Naive thymus-derived CD8-positive, alpha-beta T cell (primary cell): Measurements from ENCODE around the gene IFI27L2. TPM values are rescaled to one million over a fixed set of nuclear protein-coding genes. Genes with fewer than 3 reads are reported as not detected.
A peak's percentile ranks its signal among the peaks of the same experiment; 100 is the strongest.
"Not testable (repeated sequence)": the region's sequence is repeated elsewhere in the genome, so short reads cannot be mapped to it uniquely, and the experiment has no call there.

Source experiments
- ATAC-seq, 2 donors: fragments of 150-1000 bp; cut with Tn5 transposase in 1 of 2; sonication (Bioruptor Pico), chemical (Tn5 transposase) in 1 of 2; 1 replicate in 1 of 2; 2 replicates in 1 of 2; pipeline ENCODE4 v1.10.0; 2021; ENCODE audit warnings: mild to moderate bottlenecking in 2 of 2, moderate library complexity in 2 of 2
- POLR2A ChIA-PET: fragments of 350-600 bp; sonication (Branson Sonifier 250); formaldehyde crosslinking; loops from one replicate; lab custom pipeline; 2021; ENCODE audit warnings: antibody characterized with exemption; lab: Charles Lee
- DNase-seq, 10 donors: peaks; one replicate each; pipeline versions ENCODE4 v3.0.0 to v3.0.0-alpha.2; 2020 to 2022
- H3K27ac Mint-ChIP-seq, 10 donors: one replicate each; pipeline ENCODE4 v1.8.0; 2020 to 2022; ENCODE audit warnings: mild to moderate bottlenecking in 10 of 10, mixed read lengths in 10 of 10, moderate library complexity in 4 of 10, inconsistent platforms in 1 of 10
- H3K27me3 Mint-ChIP-seq, 5 donors: one replicate each; pipeline ENCODE4 v1.8.0; 2021 to 2022; ENCODE audit warnings: mixed read lengths in 5 of 5
- H3K36me3 Mint-ChIP-seq, 3 donors: one replicate each; pipeline ENCODE4 v1.8.0; 2020 to 2022; ENCODE audit warnings: mixed read lengths in 3 of 3, mild to moderate bottlenecking in 2 of 3, inconsistent platforms in 1 of 3
- H3K4me1 Mint-ChIP-seq, 4 donors: one replicate each; pipeline ENCODE4 v1.8.0; 2021 to 2022; ENCODE audit warnings: mixed read lengths in 4 of 4
- H3K4me3 Mint-ChIP-seq, 10 donors: one replicate each; pipeline ENCODE4 v1.8.0; 2020 to 2022; ENCODE audit warnings: mild to moderate bottlenecking in 10 of 10, mixed read lengths in 10 of 10, moderate library complexity in 6 of 10, inconsistent platforms in 1 of 10
- H3K9me3 Mint-ChIP-seq, 9 donors: one replicate each; pipeline ENCODE4 v1.8.0; 2020 to 2022; ENCODE audit warnings: mixed read lengths in 9 of 9, mild to moderate bottlenecking in 3 of 9, inconsistent platforms in 1 of 9, moderate library complexity in 1 of 9
- polyA plus RNA-seq, 3 donors: library from polyadenylated mRNA; unstranded; fragments of 300-500 nt; fragmentation: Illumina TruSeq; gene quantifications; one replicate each; pipeline ENCODE4 v1.2.3, GENCODE V29; 2021
- total RNA-seq, 8 experiments: library from RNA in 2 of 8; stranded (reverse) in 2 of 8; gene quantifications; one replicate each; pipeline ENCODE4 v1.2.3 and lab custom pipeline; 2021 to 2026

The IFI27L2 gene
- total and polyA plus RNA-seq, 5 experiments from 2014 or later = 27.5 to 86.5 (median 59.3) TPM

DNA sequence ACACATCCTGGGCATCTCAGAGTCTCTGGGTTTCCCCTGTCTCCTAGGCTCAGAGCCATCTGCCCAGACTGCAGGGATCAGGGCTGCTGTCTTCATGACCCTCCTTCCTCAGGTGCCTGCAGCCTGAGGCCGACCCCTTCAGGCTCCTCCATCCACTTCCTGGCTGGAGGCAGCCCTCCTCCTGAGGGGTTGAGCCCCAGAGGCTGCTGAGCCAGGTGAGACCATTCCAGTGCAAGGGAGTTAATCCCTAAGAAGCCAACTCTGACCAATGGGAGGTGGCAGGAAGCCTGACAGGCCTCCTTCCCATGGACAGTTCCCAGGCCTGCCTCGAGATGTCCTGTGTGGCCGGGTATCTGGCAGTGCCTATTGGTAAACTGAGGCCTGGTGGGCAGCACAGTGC lies 36.3 kb upstream of the IFI27L2 start:
- H3K4me1 Mint-ChIP-seq = peaks cover 8 to 18% (median 17%) of the 10 kb centered on the region in 4 donors
- H3K27me3 Mint-ChIP-seq = peaks cover 0 to 9% (median 3%) of the 10 kb centered on the region in 5 donors
- H3K36me3 Mint-ChIP-seq = no peaks in the 10 kb centered on the region
- DNase-seq (no peak), ATAC-seq (no peak)
- no peak overlapping the region for H3K27ac Mint-ChIP-seq
- H3K4me3 Mint-ChIP-seq = no peak overlapping the region
- no peaks in the 10 kb centered on the region for H3K9me3 Mint-ChIP-seq
- POLR2A ChIA-PET = interaction anchor here (0.6 kb wide), 1 partner anchor 36 kb away, joined by 3 read pairs; no protein-coding TSS in a partner anchor

DNA sequence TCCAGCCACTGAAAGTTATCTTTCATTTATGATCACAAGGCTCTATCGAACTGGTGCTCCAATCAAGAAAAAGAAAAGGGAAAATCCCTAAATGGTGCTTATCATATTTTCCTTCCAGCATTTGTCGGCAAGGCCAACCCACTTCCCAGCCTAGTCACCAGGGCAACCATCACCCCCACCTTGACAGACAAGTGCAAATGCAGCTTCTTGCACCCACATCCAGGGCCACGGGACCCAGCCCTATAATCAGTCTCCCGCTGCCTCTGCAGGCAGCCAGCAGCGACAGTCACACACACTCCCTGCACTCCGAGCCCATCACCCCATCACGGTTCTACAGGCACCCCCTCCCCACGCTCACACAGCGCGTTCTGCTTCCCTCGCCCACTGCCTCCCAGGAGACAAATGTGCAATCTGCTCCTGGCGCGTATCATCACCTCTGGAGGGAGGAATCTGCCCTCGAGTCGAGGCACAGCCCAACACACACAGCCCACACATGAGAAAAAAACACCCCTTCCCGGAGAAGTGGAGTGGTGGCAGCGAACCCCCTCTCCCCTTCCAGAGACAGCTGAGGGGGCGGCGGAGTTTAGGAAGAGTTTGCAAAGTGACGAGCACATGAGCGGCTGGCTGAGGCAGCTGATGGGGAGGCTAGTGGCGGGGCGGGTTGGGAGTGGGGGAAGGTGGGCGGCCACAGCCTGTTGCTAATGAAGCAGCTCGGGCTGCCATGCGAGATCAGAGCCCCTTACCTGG lies 35.5 kb upstream of the IFI27L2 start:
- Mint-ChIP-seq H3K27ac (peak overlapping the region in 2 of 10 donors; percentile 12 to 20), H3K4me3 (no peak overlapping the region), H3K36me3 (no peaks in the 10 kb centered on the region), H3K4me1 (peaks cover 9 to 26% (median 25%) of the 10 kb centered on the region in 4 donors), H3K27me3 (peaks cover 0 to 9% (median 3%) of the 10 kb centered on the region in 5 donors), H3K9me3 (no peaks in the 10 kb centered on the region)
- no peak for DNase-seq
- ATAC-seq = no peak
- POLR2A ChIA-PET = interaction anchor here (0.5 to 0.6 kb wide), 2 partner anchors 14 to 35 kb away, joined by 3 read pairs; no protein-coding TSS in a partner anchor

DNA sequence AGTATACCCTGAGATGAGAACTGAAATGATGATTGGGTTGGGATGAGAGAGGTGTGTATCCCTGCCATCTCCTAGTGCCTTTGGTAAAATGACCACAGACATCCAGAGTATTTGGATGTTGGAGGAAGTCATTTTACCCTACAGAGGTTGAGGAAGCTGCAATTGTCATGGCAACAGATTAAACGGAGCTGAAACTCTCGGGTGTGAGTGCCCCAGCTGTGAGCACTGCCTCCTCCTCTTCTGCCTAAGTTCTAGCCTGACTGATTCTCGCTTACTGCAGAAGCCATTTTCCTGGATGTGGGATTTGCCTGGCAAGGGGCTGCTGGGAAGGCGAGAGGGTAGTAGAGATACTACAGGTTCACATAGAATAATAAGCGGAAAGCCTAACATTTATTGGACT lies 34.4 kb upstream of the IFI27L2 start:
- H3K36me3 Mint-ChIP-seq = no peaks in the 10 kb centered on the region
- peaks cover 0 to 9% (median 3%) of the 10 kb centered on the region in 5 donors for H3K27me3 Mint-ChIP-seq
- POLR2A ChIA-PET = no interaction called here
- no peaks in the 10 kb centered on the region for H3K9me3 Mint-ChIP-seq
- H3K4me1 Mint-ChIP-seq = peaks cover 9 to 34% (median 30%) of the 10 kb centered on the region in 4 donors
- no peak overlapping the region for H3K4me3 Mint-ChIP-seq
- no peak overlapping the region for H3K27ac Mint-ChIP-seq
- DNase-seq (no peak), ATAC-seq (no peak)

DNA sequence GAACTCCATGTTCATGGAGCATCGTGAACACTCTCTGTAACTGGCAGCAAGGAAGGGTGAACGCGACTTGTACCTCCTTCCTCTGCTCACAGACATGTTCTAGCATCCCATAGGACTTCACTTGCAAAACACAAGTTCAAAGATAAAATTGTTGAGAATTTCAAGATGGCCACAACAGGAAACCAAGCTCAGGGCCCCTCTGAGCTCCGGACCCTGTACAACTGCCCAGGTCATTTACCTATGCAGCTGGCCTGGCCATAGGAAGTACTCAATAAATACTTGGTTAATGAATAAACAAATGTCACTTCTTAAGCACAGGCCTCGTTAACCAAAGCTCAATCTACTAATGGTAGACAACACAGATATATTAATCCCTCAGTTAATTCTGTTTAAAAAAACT lies 33.1 kb upstream of the IFI27L2 start:
- no peak for DNase-seq
- H3K27ac Mint-ChIP-seq = peak overlapping the region in 3 of 10 donors; percentile 54 to 79 (median 59)
- H3K27me3 Mint-ChIP-seq = peaks cover 0 to 9% (median 3%) of the 10 kb centered on the region in 5 donors
- ATAC-seq = no peak
- H3K9me3 Mint-ChIP-seq = no peaks in the 10 kb centered on the region
- peaks cover 17 to 48% (median 44%) of the 10 kb centered on the region in 4 donors for H3K4me1 Mint-ChIP-seq
- no peaks in the 10 kb centered on the region for H3K36me3 Mint-ChIP-seq
- POLR2A ChIA-PET = interaction anchor here (1.0 kb wide), 1 partner anchor 11 kb away, joined by 3 read pairs; no protein-coding TSS in a partner anchor
- H3K4me3 Mint-ChIP-seq = no peak overlapping the region

DNA sequence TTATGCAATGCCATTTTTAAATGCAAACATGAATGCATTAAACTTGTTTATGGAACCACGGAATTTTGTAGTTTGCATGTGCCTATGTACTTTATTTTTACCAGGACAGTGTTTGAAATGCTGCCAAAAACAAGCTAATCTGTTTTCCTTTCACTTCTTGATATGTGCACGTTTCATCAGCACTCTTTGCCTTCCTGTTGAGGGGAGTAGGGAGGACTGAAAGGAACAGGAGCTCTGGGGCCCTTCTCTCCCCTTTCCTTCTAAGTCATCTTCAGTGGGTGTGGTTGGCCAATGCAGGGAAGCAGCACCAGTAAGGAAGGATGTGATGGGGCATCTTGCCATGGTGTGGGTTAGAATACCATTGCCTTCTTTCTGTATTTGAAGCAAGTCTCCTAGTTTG lies 32.6 kb upstream of the IFI27L2 start:
- Mint-ChIP-seq H3K9me3 (no peaks in the 10 kb centered on the region), H3K36me3 (no peaks in the 10 kb centered on the region), H3K27me3 (peaks cover 0 to 5% (median under 1%) of the 10 kb centered on the region in 5 donors), H3K4me3 (peak overlapping the region in 1 of 10 donors; percentile 21), H3K4me1 (peaks cover 17 to 52% (median 46%) of the 10 kb centered on the region in 4 donors), H3K27ac (peak overlapping the region in 6 of 10 donors; percentile 31 to 79 (median 56))
- ATAC-seq (no peak), DNase-seq (no peak)
- POLR2A ChIA-PET = no interaction called here

DNA sequence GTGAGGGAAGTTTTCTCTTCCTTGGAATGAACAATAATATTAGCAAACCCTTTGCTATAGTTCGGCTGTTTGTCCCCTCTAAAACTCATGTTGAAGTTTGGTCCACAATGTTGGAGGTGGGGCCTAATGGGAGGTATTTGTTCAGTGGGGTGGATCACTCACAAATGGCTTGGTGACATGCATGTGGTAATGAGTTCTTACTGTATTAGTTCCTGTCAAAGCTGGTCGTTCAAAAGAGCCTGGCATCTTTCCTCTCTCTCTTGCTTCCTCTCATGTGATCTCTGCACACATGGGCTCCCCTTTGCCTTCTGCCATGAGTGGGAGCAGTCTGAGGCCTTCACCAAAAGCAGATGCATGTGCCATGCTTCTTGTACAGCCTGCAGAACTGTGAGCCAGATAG lies 31.7 kb upstream of the IFI27L2 start:
- DNase-seq (peak in 1 of 10 donors; percentile 16), ATAC-seq (peak; percentile 28 to 58)
- H3K27me3 Mint-ChIP-seq = peaks cover 0 to 4% (median 0%) of the 10 kb centered on the region in 5 donors
- peak overlapping the region in 4 of 10 donors; percentile 18 to 52 (median 32) for H3K4me3 Mint-ChIP-seq
- peak overlapping the region in 8 of 10 donors; percentile 19 to 85 (median 77) for H3K27ac Mint-ChIP-seq
- peaks cover 16 to 52% (median 46%) of the 10 kb centered on the region in 4 donors for H3K4me1 Mint-ChIP-seq
- POLR2A ChIA-PET = no interaction called here
- H3K36me3 Mint-ChIP-seq = no peaks in the 10 kb centered on the region
- H3K9me3 Mint-ChIP-seq = no peaks in the 10 kb centered on the region

DNA sequence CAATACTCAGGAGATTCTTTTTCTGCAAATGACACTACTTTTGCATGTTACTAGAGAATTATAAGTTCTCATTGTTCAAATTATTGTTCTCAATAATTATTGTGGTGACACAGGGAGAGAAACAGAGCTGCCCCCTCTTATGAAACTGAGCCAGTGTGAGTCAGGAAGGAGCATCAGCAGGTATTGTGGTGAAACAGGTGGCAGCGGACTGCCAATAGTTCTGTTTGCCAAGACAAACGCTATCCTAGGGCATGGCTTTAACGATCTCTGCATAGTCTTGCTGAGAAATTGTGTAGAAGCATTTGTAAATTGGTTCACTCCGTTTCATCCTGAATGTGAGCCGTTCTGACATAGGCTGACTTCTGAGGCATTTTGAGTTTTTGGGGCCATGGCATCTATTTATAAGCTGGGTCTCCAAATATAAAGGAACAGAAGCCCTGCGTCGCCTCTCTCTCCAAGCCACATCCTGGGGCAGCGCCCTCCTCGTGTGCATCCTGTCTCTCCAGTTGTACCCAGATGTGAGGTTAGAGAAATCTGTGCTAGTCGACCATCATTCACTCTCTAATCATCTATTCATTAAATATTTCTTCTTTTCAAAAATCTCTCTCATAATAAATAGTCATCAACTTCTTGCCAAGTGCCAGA lies 29.0 kb upstream of the IFI27L2 start:
- peak overlapping the region in 8 of 10 donors; percentile 10 to 61 (median 41) for H3K4me3 Mint-ChIP-seq
- no peaks in the 10 kb centered on the region for H3K9me3 Mint-ChIP-seq
- peak in 5 of 10 donors; percentile 37 to 65 (median 51) for DNase-seq
- peak overlapping the region in 6 of 10 donors; percentile 9 to 70 (median 54) for H3K27ac Mint-ChIP-seq
- H3K4me1 Mint-ChIP-seq = peaks cover 16 to 52% (median 45%) of the 10 kb centered on the region in 4 donors
- H3K36me3 Mint-ChIP-seq = no peaks in the 10 kb centered on the region
- H3K27me3 Mint-ChIP-seq = peaks cover 0 to 7% (median 2%) of the 10 kb centered on the region in 5 donors
- ATAC-seq = peak; percentile 79 to 85
- POLR2A ChIA-PET = interaction anchor here (0.7 to 2.0 kb wide), 3 partner anchors 12 to 17 kb away, joined by 3 to 8 read pairs (median 5); no protein-coding TSS in a partner anchor

DNA sequence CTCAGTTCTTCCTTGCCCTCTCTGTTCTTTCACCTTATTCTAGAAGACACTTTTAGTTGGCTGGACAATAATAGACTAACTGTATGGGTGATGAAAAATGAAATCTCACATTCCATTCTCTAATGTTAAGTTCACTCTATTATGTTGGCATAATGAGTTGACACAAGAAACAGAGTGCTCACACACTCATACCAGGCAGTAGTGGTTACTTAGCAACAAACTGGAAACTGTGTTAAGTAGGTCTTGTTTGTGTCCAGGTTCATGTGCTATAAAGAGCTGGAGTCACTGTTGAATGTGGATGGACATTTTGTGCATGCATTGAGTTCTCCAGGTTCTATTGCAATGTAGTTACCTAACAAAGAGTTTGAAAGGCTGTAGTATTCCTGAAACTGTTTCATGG lies 27.8 kb upstream of the IFI27L2 start:
- Mint-ChIP-seq H3K4me3 (no peak overlapping the region), H3K4me1 (peaks cover 19 to 46% (median 42%) of the 10 kb centered on the region in 4 donors), H3K9me3 (no peaks in the 10 kb centered on the region), H3K27me3 (peaks cover 9 to 16% (median 11%) of the 10 kb centered on the region in 5 donors), H3K27ac (peak overlapping the region in 2 of 10 donors; percentile 3 to 38), H3K36me3 (no peaks in the 10 kb centered on the region)
- ATAC-seq (no peak), DNase-seq (no peak)
- POLR2A ChIA-PET = interaction anchor here (1.7 kb wide), 1 partner anchor 18 kb away, joined by 5 read pairs; no protein-coding TSS in a partner anchor

DNA sequence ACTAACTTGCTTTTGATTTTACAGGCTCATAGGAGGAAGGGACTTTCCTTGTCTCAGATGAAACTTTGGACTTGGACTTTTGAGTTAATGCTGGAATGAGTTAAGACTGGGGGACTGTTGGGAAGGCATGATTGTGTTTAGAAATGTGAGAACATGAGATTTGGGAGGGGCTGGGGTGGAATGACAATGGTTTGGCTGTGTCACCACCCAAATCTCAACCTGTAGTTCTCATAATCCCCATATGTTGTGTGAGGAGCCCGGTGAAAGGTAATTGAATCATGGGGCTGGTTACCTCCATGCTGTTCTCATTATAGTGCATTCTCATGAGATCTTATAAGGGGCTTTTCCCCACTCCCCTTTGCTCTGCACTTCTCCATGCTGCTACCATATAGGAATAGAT lies 26.7 kb upstream of the IFI27L2 start:
- H3K36me3 Mint-ChIP-seq, ATAC-seq, DNase-seq, H3K9me3 Mint-ChIP-seq, H3K4me3 Mint-ChIP-seq, POLR2A ChIA-PET: not testable (repeated sequence)
- peaks cover 9 to 21% (median 14%) of the 10 kb centered on the region in 5 donors for H3K27me3 Mint-ChIP-seq
- H3K27ac Mint-ChIP-seq = peak overlapping the region in 2 of 10 donors; percentile 13 to 41
- H3K4me1 Mint-ChIP-seq = peaks cover 15 to 38% (median 33%) of the 10 kb centered on the region in 4 donors

DNA sequence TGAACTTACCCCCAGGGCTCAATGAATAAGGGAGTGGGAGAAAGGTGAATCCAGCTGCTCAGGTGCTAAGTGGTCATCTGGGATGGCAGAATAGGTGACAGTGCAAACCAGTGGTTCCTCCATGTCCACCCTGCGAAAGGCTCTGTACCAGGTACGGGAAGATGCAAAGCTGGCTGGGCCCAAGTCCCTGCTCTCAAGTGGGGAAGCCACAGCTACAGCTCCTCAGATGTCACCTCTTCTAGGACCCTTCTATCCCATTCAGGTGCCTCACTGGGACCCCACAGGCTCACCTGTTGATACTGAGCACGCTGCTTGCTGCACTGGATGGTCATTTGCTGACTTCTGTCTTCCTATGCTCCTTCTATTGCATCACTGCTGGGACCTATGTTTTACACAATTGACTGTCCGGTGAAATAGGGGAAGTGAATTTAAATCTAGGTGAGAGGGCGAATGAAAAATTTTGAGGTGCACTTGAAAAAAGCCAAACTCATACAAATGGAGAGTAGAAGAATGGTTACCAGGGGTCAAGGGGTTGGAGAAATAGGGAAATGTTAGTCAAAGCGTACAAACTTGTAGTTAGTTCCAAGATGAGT lies 24.4 kb upstream of the IFI27L2 start:
- Mint-ChIP-seq H3K4me3 (no peak overlapping the region), H3K27me3 (peaks cover 9 to 22% (median 15%) of the 10 kb centered on the region in 5 donors), H3K27ac (no peak overlapping the region), H3K36me3 (no peaks in the 10 kb centered on the region), H3K9me3 (peaks cover 0 to 3% (median 0%) of the 10 kb centered on the region in 9 donors), H3K4me1 (peaks cover 11 to 18% (median 16%) of the 10 kb centered on the region in 4 donors)
- POLR2A ChIA-PET = no interaction called here
- DNase-seq (no peak), ATAC-seq (no peak)

DNA sequence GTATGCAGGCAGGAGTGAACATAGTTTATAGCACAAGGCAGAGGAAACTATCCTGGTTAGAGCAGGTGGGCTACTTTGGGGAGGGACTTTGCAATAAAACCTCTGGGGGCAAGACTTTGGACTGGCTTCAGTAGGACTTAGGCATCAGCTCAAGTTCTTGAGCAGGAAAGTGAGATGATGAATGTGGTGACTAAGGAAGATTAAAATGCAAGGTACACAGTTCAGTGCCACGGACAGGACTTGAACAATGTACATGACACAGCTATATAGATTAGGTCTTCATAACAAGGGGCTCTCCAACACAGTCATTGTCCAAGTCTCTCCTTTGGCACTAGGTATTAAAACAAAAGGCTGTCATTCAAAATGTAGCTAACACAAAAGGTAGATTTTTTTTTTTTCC lies 23.3 kb upstream of the IFI27L2 start:
- POLR2A ChIA-PET = interaction anchor here (1.0 kb wide), 1 partner anchor 11 kb away, joined by 3 read pairs; no protein-coding TSS in a partner anchor
- Mint-ChIP-seq H3K4me1 (peaks cover 2 to 7% (median 5%) of the 10 kb centered on the region in 4 donors), H3K27me3 (peaks cover 9 to 22% (median 15%) of the 10 kb centered on the region in 5 donors), H3K27ac (no peak overlapping the region), H3K36me3 (no peaks in the 10 kb centered on the region), H3K9me3 (peaks cover 0 to 3% (median 0%) of the 10 kb centered on the region in 9 donors), H3K4me3 (no peak overlapping the region)
- DNase-seq (no peak), ATAC-seq (no peak)
